Nephron progenitor cell (in vitro differentiated cells): Measurements from ENCODE around the gene C1QTNF12.

Source experiments
- DNase-seq: peaks from one replicate; pipeline ENCODE4 v3.0.0; 2021
- H3K27ac Mint-ChIP-seq: 2 replicates; pipeline ENCODE4 v1.8.0; 2021; ENCODE audit warnings: mild to moderate bottlenecking, moderate library complexity, mixed read lengths
- H3K27me3 Mint-ChIP-seq: 2 replicates; pipeline ENCODE4 v1.8.0; 2021; ENCODE audit warnings: mild to moderate bottlenecking, low read depth, mixed read lengths; ENCODE audit not compliant: poor library complexity
- H3K36me3 Mint-ChIP-seq: 2 replicates; pipeline ENCODE4 v1.8.0; 2021; ENCODE audit warnings: low read depth, mixed read lengths
- H3K4me1 Mint-ChIP-seq: 2 replicates; pipeline ENCODE4 v1.8.0; 2021; ENCODE audit warnings: mixed read lengths
- H3K4me3 Mint-ChIP-seq: 2 replicates; pipeline ENCODE4 v1.8.0; 2021; ENCODE audit warnings: mild to moderate bottlenecking, moderate library complexity, mixed read lengths
- H3K9me3 Mint-ChIP-seq: 2 replicates; pipeline ENCODE4 v1.8.0; 2021; ENCODE audit warnings: mild to moderate bottlenecking, moderate library complexity, mixed read lengths
- CTCF ChIP-seq: fragments of 200-600 bp; sonication (generic); IDR thresholded peaks from 2 replicates; pipeline ENCODE4 v1.5.0; 2021; ENCODE audit warnings: antibody characterized with exemption

C1QTNF12 gene

GRCh38 chr1:1239227-1239613, 7.3 kb downstream of the C1QTNF12 start:
- Mint-ChIP-seq H3K36me3 (peaks cover 10% of the 10 kb centered on the region), H3K4me1 (peaks cover 28% of the 10 kb centered on the region), H3K27ac (no peak overlapping the region), H3K4me3 (no peak overlapping the region), H3K27me3 (no peaks in the 10 kb centered on the region), H3K9me3 (no peaks in the 10 kb centered on the region)
- DNase-seq, result no peak
- no peak for TF ChIP-seq CTCF

GRCh38 chr1:1238702-1239178, 7.8 kb downstream of the C1QTNF12 start:
- Mint-ChIP-seq H3K36me3 (peaks cover 14% of the 10 kb centered on the region), H3K4me1 (peaks cover 33% of the 10 kb centered on the region), H3K9me3 (no peaks in the 10 kb centered on the region), H3K4me3 (no peak overlapping the region), H3K27ac (no peak overlapping the region), H3K27me3 (no peaks in the 10 kb centered on the region)
- no peak for DNase-seq
- TF ChIP-seq CTCF, result no peak

- no peak for TF ChIP-seq CTCF
- H3K27ac Mint-ChIP-seq, result no peak overlapping the region
- H3K36me3 Mint-ChIP-seq, result peaks cover 20% of the 10 kb centered on the region
- no peak overlapping the region for H3K4me3 Mint-ChIP-seq
- H3K4me1 Mint-ChIP-seq, result peaks cover 39% of the 10 kb centered on the region
- DNase-seq, result no peak
- H3K9me3 Mint-ChIP-seq, result peaks cover 4% of the 10 kb centered on the region
- H3K27me3 Mint-ChIP-seq, result no peaks in the 10 kb centered on the region
Observed at GRCh38 chr1:1237874-1238701, 8.4 kb downstream of the C1QTNF12 start.

- peak overlapping the region; percentile 74 for H3K27ac Mint-ChIP-seq
- no peak for TF ChIP-seq CTCF
Observed at GRCh38 chr1:1236945-1237873, 9.3 kb downstream of the C1QTNF12 start.

GRCh38 chr1:1236176-1236763, 10.3 kb downstream of the C1QTNF12 start:
- no peak for DNase-seq
- peaks cover 4% of the 10 kb centered on the region for H3K9me3 Mint-ChIP-seq
- no peak overlapping the region for H3K4me3 Mint-ChIP-seq
- TF ChIP-seq CTCF, result no peak
- H3K27me3 Mint-ChIP-seq, result no peaks in the 10 kb centered on the region
- H3K27ac Mint-ChIP-seq, result no peak overlapping the region
- peaks cover 39% of the 10 kb centered on the region for H3K4me1 Mint-ChIP-seq
- peaks cover 20% of the 10 kb centered on the region for H3K36me3 Mint-ChIP-seq

More at GRCh38 chr1:1236945-1237873, 9.3 kb downstream of the C1QTNF12 start:
- DNase-seq, result no peak
- Mint-ChIP-seq H3K36me3 (peaks cover 20% of the 10 kb centered on the region), H3K9me3 (peaks cover 4% of the 10 kb centered on the region), H3K27me3 (no peaks in the 10 kb centered on the region), H3K4me1 (peaks cover 39% of the 10 kb centered on the region), H3K4me3 (no peak overlapping the region)
